ENCODE measurements around the gene SRRM4. TPM values are rescaled to one million over a fixed set of nuclear protein-coding genes. Genes with fewer than 3 reads are reported as not detected.

Gene SRRM4
- total and polyA plus RNA-seq, 2 experiments from 2014 or later: 0.21 to 0.46 TPM

- Histone ChIP-seq H3K4me3 (no peak overlapping the region), H3K4me1 (ENCODE audit: low read depth) (no peaks in the 10 kb centered on the region), H3K27ac (no peak overlapping the region), H3K27me3 (no peaks in the 10 kb centered on the region), H3K9me3 (ENCODE audit: low read depth) (no peaks in the 10 kb centered on the region), H3K36me3 (no peaks in the 10 kb centered on the region)
- no peak for TF ChIP-seq CTCF (IDR thresholded peaks at IDR 0.05; ENCODE audit: low read depth, low read length)
- DNase-seq (ENCODE audit: low read depth in 1 of 2, low spot score in 1 of 2): no peak
These were observed 29.9 kb downstream of the SRRM4 start for GRCh38 chr12:119011231-119011630.

GRCh38 chr12:119012179-119012578 lies 30.8 kb downstream of the SRRM4 start:
- Histone ChIP-seq H3K9me3 (ENCODE audit: low read depth) (no peaks in the 10 kb centered on the region), H3K27me3 (no peaks in the 10 kb centered on the region), H3K27ac (no peak overlapping the region), H3K36me3 (no peaks in the 10 kb centered on the region), H3K4me1 (ENCODE audit: low read depth) (no peaks in the 10 kb centered on the region), H3K4me3 (no peak overlapping the region)
- DNase-seq (ENCODE audit: low read depth in 1 of 2, low spot score in 1 of 2): no peak
- no peak for TF ChIP-seq CTCF (IDR thresholded peaks at IDR 0.05; ENCODE audit: low read depth, low read length)

GRCh38 chr12:119013023-119013422 lies 31.7 kb downstream of the SRRM4 start:
- H3K36me3 ChIP-seq: no peaks in the 10 kb centered on the region
- no peak overlapping the region for H3K27ac ChIP-seq
- no peaks in the 10 kb centered on the region for H3K9me3 ChIP-seq (ENCODE audit: low read depth)
- no peak overlapping the region for H3K4me3 ChIP-seq
- no peak for TF ChIP-seq CTCF (IDR thresholded peaks at IDR 0.05; ENCODE audit: low read depth, low read length)
- no peaks in the 10 kb centered on the region for H3K4me1 ChIP-seq (ENCODE audit: low read depth)
- no peak for DNase-seq (ENCODE audit: low read depth in 1 of 2, low spot score in 1 of 2)
- no peaks in the 10 kb centered on the region for H3K27me3 ChIP-seq

GRCh38 chr12:119014368-119014767 lies 33.0 kb downstream of the SRRM4 start:
- no peak for DNase-seq (ENCODE audit: low read depth in 1 of 2, low spot score in 1 of 2)
- H3K9me3 ChIP-seq (ENCODE audit: low read depth): no peaks in the 10 kb centered on the region
- no peak overlapping the region for H3K27ac ChIP-seq
- H3K36me3 ChIP-seq: no peaks in the 10 kb centered on the region
- H3K27me3 ChIP-seq: no peaks in the 10 kb centered on the region
- no peak overlapping the region for H3K4me3 ChIP-seq
- no peak for TF ChIP-seq CTCF (IDR thresholded peaks at IDR 0.05; ENCODE audit: low read depth, low read length)
- no peaks in the 10 kb centered on the region for H3K4me1 ChIP-seq (ENCODE audit: low read depth)

GRCh38 chr12:119016715-119017114 lies 35.4 kb downstream of the SRRM4 start:
- H3K4me1 ChIP-seq (ENCODE audit: low read depth): peaks cover 6% of the 10 kb centered on the region
- no peak overlapping the region for H3K27ac ChIP-seq
- no peaks in the 10 kb centered on the region for H3K27me3 ChIP-seq
- TF ChIP-seq CTCF (IDR thresholded peaks at IDR 0.05; ENCODE audit: low read depth, low read length): no peak
- no peak overlapping the region for H3K4me3 ChIP-seq
- H3K9me3 ChIP-seq (ENCODE audit: low read depth): no peaks in the 10 kb centered on the region
- DNase-seq (ENCODE audit: low read depth in 1 of 2, low spot score in 1 of 2): no peak
- H3K36me3 ChIP-seq: no peaks in the 10 kb centered on the region

- no peak overlapping the region for H3K27ac ChIP-seq
- no peak for TF ChIP-seq CTCF (IDR thresholded peaks at IDR 0.05; ENCODE audit: low read depth, low read length)
- no peaks in the 10 kb centered on the region for H3K9me3 ChIP-seq (ENCODE audit: low read depth)
- peaks cover 6% of the 10 kb centered on the region for H3K4me1 ChIP-seq (ENCODE audit: low read depth)
- no peaks in the 10 kb centered on the region for H3K27me3 ChIP-seq
- H3K36me3 ChIP-seq: no peaks in the 10 kb centered on the region
- no peak for DNase-seq (ENCODE audit: low read depth in 1 of 2, low spot score in 1 of 2)
- no peak overlapping the region for H3K4me3 ChIP-seq
These were observed 37.8 kb downstream of the SRRM4 start for GRCh38 chr12:119019166-119019565.
